ENCODE data around the gene MT1M.
"Not testable (repeated sequence)": the region's sequence is repeated elsewhere in the genome, so short reads cannot be mapped to it uniquely, and the experiment has no call there.

The MT1M gene

DNA sequence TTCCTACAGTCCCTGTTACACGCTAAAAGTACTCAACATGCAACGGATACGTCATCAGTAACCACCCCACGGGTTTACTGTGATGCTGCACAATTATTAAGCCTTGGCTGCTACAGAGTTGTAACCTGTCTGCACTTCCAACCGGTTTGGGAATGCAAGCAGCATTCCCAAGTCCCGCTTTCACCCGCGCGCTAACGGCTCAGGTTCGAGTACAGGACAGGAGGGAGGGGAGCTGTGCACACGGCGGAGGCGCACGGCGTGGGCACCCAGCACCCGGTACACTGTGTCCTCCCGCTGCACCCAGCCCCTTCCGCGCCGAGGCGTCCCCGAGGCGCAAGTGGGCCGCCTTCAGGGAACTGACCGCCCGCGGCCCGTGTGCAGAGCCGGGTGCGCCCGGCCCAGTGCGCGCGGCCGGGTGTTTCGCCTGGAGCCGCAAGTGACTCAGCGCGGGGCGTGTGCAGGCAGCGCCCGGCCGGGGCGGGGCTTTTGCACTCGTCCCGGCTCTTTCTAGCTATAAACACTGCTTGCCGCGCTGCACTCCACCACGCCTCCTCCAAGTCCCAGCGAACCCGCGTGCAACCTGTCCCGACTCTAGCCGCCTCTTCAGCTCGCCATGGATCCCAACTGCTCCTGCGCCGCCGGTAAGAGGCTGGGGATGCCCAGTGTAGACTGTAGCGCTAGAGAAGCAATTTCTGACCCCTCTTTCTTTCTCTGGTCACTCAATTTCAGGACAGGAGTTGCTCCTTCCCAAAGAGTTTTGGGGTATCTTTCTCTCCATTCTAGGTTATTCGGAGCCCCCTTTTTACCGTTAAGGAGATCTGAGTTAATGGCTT is 24.2 kb upstream of the MT1M start, which contains the start of gene MT2A:
Gene MT2A, plus strand, starts transcription at position 542 of the 833 bp plus-strand sequence. Its CDS starts 72 bp downstream, at position 614.
- DNase-seq (ENCODE audit: low read depth in 3 of 3, low spot score in 1 of 3): peak; percentile 63 to 85 (median 69)

DNA sequence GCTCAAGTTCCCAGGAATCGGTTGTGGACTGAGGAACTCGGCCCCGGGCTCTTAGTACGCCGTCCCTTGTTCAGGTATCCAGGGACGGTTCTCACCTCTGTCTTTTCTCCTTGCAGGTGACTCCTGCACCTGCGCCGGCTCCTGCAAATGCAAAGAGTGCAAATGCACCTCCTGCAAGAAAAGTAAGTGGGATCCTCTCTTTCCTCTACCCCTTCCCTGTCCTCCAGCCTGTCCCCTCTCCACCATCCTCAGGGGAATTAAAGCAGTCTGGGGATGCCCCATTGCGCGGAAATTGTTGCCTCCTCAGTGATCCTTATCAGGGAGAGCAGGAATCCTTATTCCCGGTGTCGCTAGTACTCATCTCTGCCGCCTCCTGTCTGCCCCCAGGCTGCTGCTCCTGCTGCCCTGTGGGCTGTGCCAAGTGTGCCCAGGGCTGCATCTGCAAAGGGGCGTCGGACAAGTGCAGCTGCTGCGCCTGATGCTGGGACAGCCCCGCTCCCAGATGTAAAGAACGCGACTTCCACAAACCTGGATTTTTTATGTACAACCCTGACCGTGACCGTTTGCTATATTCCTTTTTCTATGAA is 23.5 kb upstream of the MT1M start:
- DNase-seq (ENCODE audit: low read depth in 3 of 3, low spot score in 1 of 3): no peak

GRCh38 chr16:56609463-56609921 is 23.0 kb upstream of the MT1M start:
- DNase-seq (ENCODE audit: low read depth in 3 of 3, low spot score in 1 of 3): peak in 2 of 3 donors; percentile 37 to 41

- DNase-seq (ENCODE audit: low read depth in 3 of 3, low spot score in 1 of 3): peak in 2 of 3 donors; percentile 25 to 54
These were observed 22.3 kb upstream of the MT1M start for GRCh38 chr16:56610017-56610608.

DNA sequence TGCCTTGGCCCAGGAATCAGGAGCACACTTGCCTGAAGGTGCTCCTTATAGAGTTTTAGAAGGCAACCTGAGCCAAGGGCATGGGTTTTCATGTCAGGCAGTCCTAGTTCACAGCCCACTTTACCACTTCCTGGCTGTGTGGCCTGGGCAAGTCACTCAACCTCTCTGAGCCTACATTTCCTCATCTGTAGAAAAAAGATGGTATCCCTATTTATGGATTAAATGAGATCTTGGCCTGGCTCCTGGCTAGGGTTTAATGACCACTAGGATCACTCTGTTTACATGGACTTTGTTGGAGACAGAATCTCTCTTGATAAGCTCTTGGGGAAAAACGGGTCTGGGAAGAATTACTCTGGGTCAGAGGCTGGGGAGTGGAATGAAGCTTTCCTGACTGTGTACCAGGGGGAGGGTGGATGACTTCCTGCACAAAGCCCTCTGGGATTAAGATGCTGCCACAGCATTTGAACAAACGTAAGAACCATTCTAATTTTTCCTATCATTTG is 21.8 kb upstream of the MT1M start:
- DNase-seq (ENCODE audit: low read depth in 3 of 3, low spot score in 1 of 3): no peak

GRCh38 chr16:56611281-56611833 is 21.1 kb upstream of the MT1M start:
- DNase-seq (ENCODE audit: low read depth in 3 of 3, low spot score in 1 of 3): no peak

DNA sequence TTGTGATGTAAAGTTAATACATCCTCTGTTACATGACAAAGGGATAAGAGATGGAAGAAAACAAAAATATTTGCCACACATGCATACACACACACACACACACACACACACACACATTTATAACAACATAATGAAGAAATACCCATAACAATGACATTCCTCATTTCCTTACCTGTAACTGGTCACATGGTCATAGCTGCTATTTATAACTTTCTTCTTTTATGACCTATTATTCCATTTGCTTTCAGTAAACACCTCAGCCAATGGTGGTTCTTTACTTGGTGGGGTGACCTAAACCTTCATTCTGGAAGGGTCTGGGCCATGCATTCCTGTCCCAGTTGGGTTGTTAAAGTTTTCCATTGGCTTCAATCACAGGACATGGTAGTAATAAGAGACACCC is 18.8 kb upstream of the MT1M start:
- no peak for DNase-seq (ENCODE audit: low read depth in 3 of 3, low spot score in 1 of 3)

DNA sequence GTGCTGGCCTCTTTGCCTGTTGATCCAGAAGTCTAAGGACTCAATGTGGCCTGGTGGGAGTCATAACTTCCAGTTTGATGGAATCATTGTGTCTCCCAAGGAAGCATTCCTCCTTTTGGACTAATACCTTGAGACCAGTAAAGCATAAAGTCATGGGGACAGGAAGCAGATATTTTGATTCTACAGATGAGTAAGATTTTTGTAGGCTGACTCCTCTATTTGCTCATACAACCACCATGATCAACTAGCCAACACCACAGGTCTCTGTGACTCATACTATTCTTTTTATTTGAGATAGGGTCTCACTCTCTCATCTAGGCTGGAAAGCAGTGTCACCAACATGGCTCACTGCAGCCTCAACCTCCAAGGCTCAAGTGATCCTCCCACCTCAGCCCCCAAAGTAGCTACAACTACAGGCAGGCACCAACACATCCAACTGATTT is 17.9 kb upstream of the MT1M start:
- no peak for DNase-seq (ENCODE audit: low read depth in 3 of 3, low spot score in 1 of 3)

- no peak for DNase-seq (ENCODE audit: low read depth in 3 of 3, low spot score in 1 of 3)
These were observed 17.1 kb upstream of the MT1M start for GRCh38 chr16:56615353-56615752.

- DNase-seq (ENCODE audit: low read depth in 3 of 3, low spot score in 1 of 3): no peak
These were observed 15.7 kb upstream of the MT1M start for GRCh38 chr16:56616608-56617211.

- peak in 1 of 3 donors; percentile 56 for DNase-seq (ENCODE audit: low read depth in 3 of 3, low spot score in 1 of 3)
These were observed 15.0 kb upstream of the MT1M start for GRCh38 chr16:56617212-56618085.

DNA sequence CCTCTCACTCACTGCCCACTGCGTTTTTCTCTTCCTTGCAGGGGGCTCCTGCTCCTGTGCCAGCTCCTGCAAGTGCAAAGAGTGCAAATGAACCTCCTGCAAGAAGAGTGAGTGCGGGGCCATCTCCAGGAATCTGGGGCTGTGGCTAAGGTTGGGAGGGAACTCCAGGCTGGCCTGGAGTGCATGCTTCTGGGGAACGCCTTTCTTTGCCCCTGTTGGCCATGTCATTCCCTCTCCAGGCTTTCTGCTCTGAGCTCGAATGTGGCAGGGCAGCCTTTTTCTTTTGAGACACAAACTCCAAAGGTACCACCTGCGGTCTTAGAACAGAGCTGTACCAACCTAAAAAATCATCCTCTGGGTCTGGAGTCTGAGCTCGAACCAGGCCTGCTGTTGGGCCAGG is 14.3 kb upstream of the MT1M start:
- no peak for DNase-seq (ENCODE audit: low read depth in 3 of 3, low spot score in 1 of 3)

- DNase-seq (ENCODE audit: low read depth in 3 of 3, low spot score in 1 of 3): no peak
These were observed 12.0 kb upstream of the MT1M start for GRCh38 chr16:56620339-56620897.

DNA sequence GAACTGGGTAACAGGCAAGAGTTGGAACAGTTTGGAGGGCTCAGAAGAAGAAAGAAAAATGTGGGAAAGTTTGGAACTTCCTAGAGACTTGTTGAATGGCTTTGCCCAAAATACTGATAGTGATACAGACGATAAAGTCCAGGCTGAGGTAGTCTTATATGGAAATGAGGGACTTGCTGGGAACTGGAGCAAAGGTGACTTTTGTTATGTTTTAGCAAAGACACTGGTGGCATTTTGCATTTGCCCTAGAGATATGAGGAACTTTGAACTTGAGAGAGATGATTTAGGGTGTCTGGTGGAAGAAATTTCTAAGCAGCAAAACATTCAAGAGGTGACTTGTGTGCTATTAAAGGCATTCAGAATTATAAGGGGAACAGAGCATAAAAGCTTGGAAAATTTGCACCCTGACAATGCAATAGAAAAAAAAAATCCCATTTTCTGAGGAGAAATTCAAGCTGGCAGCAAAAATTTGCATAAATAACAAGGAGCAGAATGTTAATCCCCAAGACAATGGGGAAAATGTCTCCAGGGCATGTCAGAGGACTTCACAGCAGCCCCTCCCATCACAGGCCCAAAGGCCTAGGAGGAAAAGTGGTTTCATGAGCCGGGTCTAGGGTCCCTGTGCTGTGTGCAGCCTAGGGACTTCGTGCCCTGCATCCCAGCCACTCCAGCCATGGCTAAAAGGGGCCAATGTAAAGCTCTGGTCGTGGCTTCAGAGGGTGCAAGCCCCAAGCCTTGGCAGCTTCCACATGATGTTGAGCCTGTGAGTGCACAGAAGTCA is 10.6 kb upstream of the MT1M start:
- DNase-seq (ENCODE audit: low read depth in 3 of 3, low spot score in 1 of 3): not testable (repeated sequence)

DNA sequence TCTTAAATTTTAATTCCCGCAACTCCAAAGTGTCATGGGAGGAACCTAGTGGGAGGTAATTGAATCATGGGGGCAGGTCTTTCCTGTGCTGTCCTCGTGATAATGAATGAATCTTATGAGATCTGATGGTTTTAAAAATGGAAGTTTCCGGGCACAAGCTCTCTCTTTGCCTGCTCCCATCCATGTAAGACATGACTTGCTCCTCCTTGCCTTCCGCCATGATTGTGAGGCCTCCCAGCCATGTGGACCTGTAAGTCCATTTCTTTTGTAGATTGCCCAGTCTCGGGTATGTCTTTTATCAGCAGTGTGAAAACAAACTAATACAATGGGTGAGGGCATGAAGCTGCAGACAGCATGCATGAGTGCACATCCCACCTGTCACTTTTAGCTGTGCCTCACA is 9.3 kb upstream of the MT1M start:
- DNase-seq (ENCODE audit: low read depth in 3 of 3, low spot score in 1 of 3): not testable (repeated sequence)

GRCh38 chr16:56623637-56624036 is 8.8 kb upstream of the MT1M start:
- no peak for DNase-seq (ENCODE audit: low read depth in 3 of 3, low spot score in 1 of 3)

DNA sequence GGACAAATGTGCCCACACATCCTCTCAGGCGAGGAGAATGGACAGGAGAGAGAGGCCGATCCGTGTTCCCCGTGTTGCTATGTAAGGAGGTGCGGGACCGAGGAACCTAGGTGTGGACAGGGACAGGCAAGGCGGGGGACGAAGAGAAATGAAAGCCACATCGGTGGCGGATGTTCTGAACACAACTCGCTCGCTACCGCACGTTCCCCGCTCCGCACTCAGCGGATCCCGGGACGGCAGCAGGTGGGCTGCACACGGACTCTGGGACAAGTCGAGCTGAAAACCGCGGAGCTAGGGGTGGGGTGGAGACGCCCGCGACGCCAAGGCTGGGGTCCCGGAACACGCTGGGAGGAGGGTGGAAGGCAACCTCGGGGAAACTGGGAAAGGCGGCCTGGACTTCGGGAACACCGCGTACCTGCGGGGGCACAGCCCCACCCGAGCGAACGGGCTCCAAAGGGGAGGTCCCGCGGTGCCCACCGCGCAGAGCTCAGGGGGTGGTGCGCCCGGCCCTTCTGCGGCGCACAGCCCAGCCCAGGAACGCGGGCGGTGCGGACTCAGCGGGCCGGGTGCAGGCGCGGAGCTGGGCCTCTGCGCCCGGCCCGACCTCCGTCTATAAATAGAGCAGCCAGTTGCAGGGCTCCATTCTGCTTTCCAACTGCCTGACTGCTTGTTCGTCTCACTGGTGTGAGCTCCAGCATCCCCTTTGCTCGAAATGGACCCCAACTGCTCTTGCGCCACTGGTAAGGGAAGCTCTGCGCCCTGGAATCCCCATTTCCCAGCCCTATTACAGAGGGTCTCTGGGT is 7.1 kb upstream of the MT1M start, which contains the start of gene MT1E:
Gene MT1E, plus strand, starts transcription at position 642 of the 803 bp plus-strand sequence. Its CDS starts 71 bp downstream, at position 713.
- DNase-seq (ENCODE audit: low read depth in 3 of 3, low spot score in 1 of 3): peak in 1 of 3 donors; percentile 59

Measured in stimulated activated CD4-positive, alpha-beta T cell treated with anti-CD3 and anti-CD28 coated beads, TNF-alpha, amount 100 ng/mL, for 1 hour (primary cell).